PC-9 (cell line): ENCODE measurements around the gene UBE2G1. TPM values are rescaled to one million over a fixed set of nuclear protein-coding genes. Genes with fewer than 3 reads are reported as not detected.
"Not testable (repeated sequence)": the region's sequence is repeated elsewhere in the genome, so short reads cannot be mapped to it uniquely, and the experiment has no call there.

Experiments used
- BruUV-seq: library from RNA; stranded (reverse); fragments of 400-500 nt; replicated peaks from 2 replicates; lab custom pipeline; 2021; lab: Mats Ljungman, UMichigan
- CTCF ChIA-PET: fragments of 300-600 bp; sonication (Branson Sonifier 250); formaldehyde crosslinking; loops from one replicate; lab custom pipeline; 2022; ENCODE audit warnings: antibody characterized with exemption; lab: Charles Lee
- POLR2A ChIA-PET: fragments of 300-600 bp; sonication (Branson Sonifier 250); formaldehyde crosslinking; loops from one replicate; lab custom pipeline; 2022; ENCODE audit warnings: antibody characterized with exemption; ENCODE audit not compliant: unreplicated experiment; lab: Charles Lee
- DNase-seq, 2 experiments: peaks; one replicate each; pipeline versions ENCODE4 v3.0.0 to v3.0.0-alpha.2; 2015 to 2022; ENCODE audit warnings: mixed read lengths in 1 of 2
- H2AFZ ChIP-seq: fragments of 200-600 bp; sonication (generic); 2 replicates; pipeline ENCODE4 v1.8.1; 2017; ENCODE audit warnings: antibody characterized with exemption
- H3F3A ChIP-seq: fragments of 200-600 bp; sonication (generic); 2 replicates; pipeline ENCODE4 v1.8.1; 2017; ENCODE audit warnings: antibody characterized with exemption, mild to moderate bottlenecking, low read depth; ENCODE audit not compliant: insufficient read depth
- H3K27ac ChIP-seq: fragments of 200-600 bp; sonication (generic); 2 replicates; pipeline ENCODE4 v1.6.1; 2016; ENCODE audit warnings: mixed run types
- H3K27me3 ChIP-seq: fragments of 200-600 bp; sonication (generic); 2 replicates; pipeline ENCODE4 v1.6.1; 2016; ENCODE audit warnings: low read depth, mixed run types; ENCODE audit not compliant: insufficient read depth
- H3K36me3 ChIP-seq: fragments of 200-600 bp; sonication (generic); 2 replicates; pipeline ENCODE4 v1.6.1; 2016; ENCODE audit warnings: low read depth, mixed run types
- H3K4me1 ChIP-seq: fragments of 200-600 bp; sonication (generic); replicated peaks from 2 replicates; pipeline ENCODE4 v1.6.1; 2016; ENCODE audit warnings: mixed run types; ENCODE audit not compliant: insufficient read depth
- H3K4me2 ChIP-seq: fragments of 200-600 bp; sonication (generic); 2 replicates; pipeline ENCODE4 v1.6.1; 2017; ENCODE audit warnings: mixed run types
- H3K4me3 ChIP-seq: fragments of 200-600 bp; sonication (generic); 2 replicates; pipeline ENCODE4 v1.6.1; 2016; ENCODE audit warnings: mixed run types
- H3K79me2 ChIP-seq: fragments of 200-600 bp; sonication (generic); 2 replicates; pipeline ENCODE4 v1.6.1; 2017; ENCODE audit warnings: low read depth, mixed run types
- H3K9me2 ChIP-seq: fragments of 200-600 bp; sonication (generic); 2 replicates; pipeline ENCODE4 v1.8.1; 2017; ENCODE audit warnings: mild to moderate bottlenecking; ENCODE audit not compliant: insufficient read depth
- H3K9me3 ChIP-seq: fragments of 200-600 bp; sonication (generic); 2 replicates; pipeline ENCODE4 v1.8.1; 2016; ENCODE audit warnings: low read depth; ENCODE audit not compliant: insufficient read depth
- H4K20me1 ChIP-seq: fragments of 200-600 bp; sonication (generic); 2 replicates; pipeline ENCODE4 v1.8.1; 2017; ENCODE audit not compliant: insufficient read depth
- CTCF ChIP-seq: fragments of 200-600 bp; sonication (generic); conservative IDR thresholded peaks from 2 replicates; pipeline ENCODE4 v1.6.1; 2017; ENCODE audit warnings: mixed run types, antibody characterized with exemption, mild to moderate bottlenecking, moderate library complexity
- EZH2 ChIP-seq: fragments of 200-600 bp; sonication (generic); IDR thresholded peaks from 2 replicates; pipeline ENCODE4 v1.8.0; 2017; ENCODE audit warnings: antibody characterized with exemption, low read depth
- intact Hi-C: fragments of 100-400 bp; cut with micrococcal nuclease; formaldehyde crosslinking; loops from one replicate; pipeline ENCODE4 v1.10.0; 2022; ENCODE audit not compliant: unreplicated experiment
- total RNA-seq: library from RNA; stranded (reverse); gene quantifications from 2 replicates; pipeline ENCODE4 v1.2.3, GENCODE V29; 2021

UBE2G1 gene
- total RNA-seq, 1 experiment from 2014 or later: 111 TPM

- no peak overlapping the region for H3K4me2 ChIP-seq
- H4K20me1 ChIP-seq: no peaks in the 10 kb centered on the region
- H3K36me3 ChIP-seq: no peaks in the 10 kb centered on the region
- no peak for TF ChIP-seq EZH2
- no peak for TF ChIP-seq CTCF
- no peaks in the 10 kb centered on the region for H3K79me2 ChIP-seq
- no peaks in the 10 kb centered on the region for H3K9me2 ChIP-seq
- no peak overlapping the region for H3K4me3 ChIP-seq
- H3F3A ChIP-seq: peaks cover 23% of the 10 kb centered on the region
- intact Hi-C loops: no loop called here
- no peak for DNase-seq
- H2AFZ ChIP-seq: no peak overlapping the region
- no TSS peak for BruUV-seq
- ChIA-PET CTCF (no interaction called here), POLR2A (interaction anchor here (0.6 kb wide), 1 partner anchor 80 kb away, joined by 6 read pairs; no protein-coding TSS in a partner anchor)
- H3K27me3 ChIP-seq: no peaks in the 10 kb centered on the region
- peaks cover 19% of the 10 kb centered on the region for H3K4me1 ChIP-seq
- no peaks in the 10 kb centered on the region for H3K9me3 ChIP-seq
- no peak overlapping the region for H3K27ac ChIP-seq
Measured at GRCh38 chr17:4378626-4379025, 12.2 kb upstream of the UBE2G1 start.

- H3K9me3 ChIP-seq, intact Hi-C loops, H3K79me2 ChIP-seq, H4K20me1 ChIP-seq, DNase-seq, H3K4me2 ChIP-seq, H3K36me3 ChIP-seq, POLR2A ChIA-PET, H3K27ac ChIP-seq, H2AFZ ChIP-seq, H3K27me3 ChIP-seq, BruUV-seq, H3K4me3 ChIP-seq, CTCF ChIA-PET, H3K9me2 ChIP-seq: not testable (repeated sequence)
- Histone ChIP-seq H3K4me1 (peaks cover 26% of the 10 kb centered on the region), H3F3A (peaks cover 30% of the 10 kb centered on the region)
Measured at GRCh38 chr17:4377247-4377646, 10.8 kb upstream of the UBE2G1 start.

GRCh38 chr17:4375796-4376440 is 9.4 kb upstream of the UBE2G1 start:
- H3K27ac ChIP-seq, POLR2A ChIA-PET, intact Hi-C loops, H3K9me2 ChIP-seq, H3K4me3 ChIP-seq, H2AFZ ChIP-seq, H3K4me2 ChIP-seq, H3K79me2 ChIP-seq, H3K27me3 ChIP-seq, BruUV-seq, DNase-seq, H4K20me1 ChIP-seq, H3K9me3 ChIP-seq, H3K36me3 ChIP-seq, CTCF ChIA-PET: not testable (repeated sequence)
- peaks cover 25% of the 10 kb centered on the region for H3F3A ChIP-seq
- peaks cover 26% of the 10 kb centered on the region for H3K4me1 ChIP-seq

- no TSS peak for BruUV-seq
- ChIA-PET POLR2A (no interaction called here), CTCF (no interaction called here)
Measured at GRCh38 chr17:4375039-4375748, 8.7 kb upstream of the UBE2G1 start.

More at GRCh38 chr17:4375039-4375748, 8.7 kb upstream of the UBE2G1 start:
- Histone ChIP-seq H3K9me2 (no peaks in the 10 kb centered on the region), H4K20me1 (no peaks in the 10 kb centered on the region), H3K79me2 (no peaks in the 10 kb centered on the region), H3K9me3 (no peaks in the 10 kb centered on the region), H3K36me3 (no peaks in the 10 kb centered on the region), H3K4me3 (no peak overlapping the region), H3K4me1 (peaks cover 26% of the 10 kb centered on the region), H3K27ac (no peak overlapping the region), H2AFZ (no peak overlapping the region), H3K27me3 (no peaks in the 10 kb centered on the region), H3K4me2 (no peak overlapping the region), H3F3A (peaks cover 25% of the 10 kb centered on the region)
- no peak for DNase-seq
- intact Hi-C loops: no loop called here
- TF ChIP-seq CTCF (no peak), EZH2 (no peak)
